Stimulated activated naive CD4-positive, alpha-beta T cell treated with Interleukin-2 at 50 U/mL for 16 hours (primary cell): ENCODE results near the gene MORN1.
"Not testable (repeated sequence)": the region's sequence is repeated elsewhere in the genome, so short reads cannot be mapped to it uniquely, and the experiment has no call there.

Experiments
- DNase-seq: peaks from one replicate; lab custom pipeline; 2025; lab: John Stamatoyannopoulos, UW

The MORN1 gene

GRCh38 chr1:2337081-2337480 is 54.3 kb downstream of the MORN1 start:
- no peak for DNase-seq

- no peak for DNase-seq
Observed at GRCh38 chr1:2336499-2336898, 54.9 kb downstream of the MORN1 start.

GRCh38 chr1:2335721-2336455 is 55.5 kb downstream of the MORN1 start:
- no peak for DNase-seq

- no peak for DNase-seq
Observed at GRCh38 chr1:2334883-2335534, 56.3 kb downstream of the MORN1 start.

GRCh38 chr1:2334366-2334765 is 57.0 kb downstream of the MORN1 start:
- no peak for DNase-seq

- DNase-seq, result not testable (repeated sequence)
Observed at GRCh38 chr1:2331580-2331979, 59.8 kb downstream of the MORN1 start.

GRCh38 chr1:2331200-2331544 is 60.2 kb downstream of the MORN1 start:
- no peak for DNase-seq

- no peak for DNase-seq
Observed at GRCh38 chr1:2330519-2331199, 60.7 kb downstream of the MORN1 start.

GRCh38 chr1:2330035-2330434 is 61.3 kb downstream of the MORN1 start:
- DNase-seq, result no peak

- DNase-seq, result no peak
Observed at GRCh38 chr1:2328676-2329455, 62.5 kb downstream of the MORN1 start.

- DNase-seq, result no peak
Observed at GRCh38 chr1:2327841-2328240, 63.5 kb downstream of the MORN1 start.

- not testable (repeated sequence) for DNase-seq
Observed at GRCh38 chr1:2327162-2327561, 64.2 kb downstream of the MORN1 start.

- DNase-seq, result no peak
Observed at GRCh38 chr1:2326524-2326923, 64.8 kb downstream of the MORN1 start.

- no peak for DNase-seq
Observed at GRCh38 chr1:2324553-2325366, 66.6 kb downstream of the MORN1 start.

- no peak for DNase-seq
Observed at GRCh38 chr1:2323451-2323974, 67.8 kb downstream of the MORN1 start.

GRCh38 chr1:2322581-2323211 is 68.7 kb downstream of the MORN1 start:
- no peak for DNase-seq

GRCh38 chr1:2322065-2322571 is 69.2 kb downstream of the MORN1 start:
- no peak for DNase-seq

- DNase-seq, result no peak
Observed at GRCh38 chr1:2320760-2321667, 70.3 kb downstream of the MORN1 start.

GRCh38 chr1:2320006-2320405 is 71.3 kb downstream of the MORN1 start:
- no peak for DNase-seq

GRCh38 chr1:2319291-2319690 is 72.1 kb downstream of the MORN1 start:
- DNase-seq, result no peak
